WTC11 (cell line): ENCODE data around the gene RPL10A. TPM values are rescaled to one million over a fixed set of nuclear protein-coding genes. Genes with fewer than 3 reads are reported as not detected.

Experiments
- ATAC-seq: fragments of 200-7000 bp; cut with Tn5 transposase; 2 replicates; pipeline ENCODE4 v1.10.0; 2021; ENCODE audit warnings: mild to moderate bottlenecking, moderate library complexity
- CTCF ChIA-PET: fragments of 300-600 bp; sonication (Branson Sonifier 250); formaldehyde crosslinking; loops from one replicate; lab custom pipeline; 2021; ENCODE audit warnings: antibody characterized with exemption; lab: Charles Lee
- POLR2A ChIA-PET: fragments of 350-600 bp; sonication (Branson Sonifier 250); formaldehyde crosslinking; loops from one replicate; lab custom pipeline; 2021; ENCODE audit warnings: antibody characterized with exemption; lab: Charles Lee
- DNase-seq: peaks from one replicate; pipeline ENCODE4 v3.0.0; 2021; ENCODE audit warnings: low spot score
- H3K27ac Mint-ChIP-seq: 2 replicates; pipeline ENCODE4 v1.8.0; 2021; ENCODE audit warnings: mixed read lengths
- H3K27me3 Mint-ChIP-seq: 2 replicates; pipeline ENCODE4 v1.8.0; 2021; ENCODE audit warnings: low read depth, mild to moderate bottlenecking, moderate library complexity, mixed read lengths
- H3K36me3 Mint-ChIP-seq: 2 replicates; pipeline ENCODE4 v1.8.0; 2021; ENCODE audit warnings: mixed read lengths
- H3K4me1 Mint-ChIP-seq: 2 replicates; pipeline ENCODE4 v1.8.0; 2022; ENCODE audit warnings: mixed read lengths
- H3K4me3 Mint-ChIP-seq: 2 replicates; pipeline ENCODE4 v1.8.0; 2021; ENCODE audit warnings: mild to moderate bottlenecking, moderate library complexity, mixed read lengths
- H3K9me3 Mint-ChIP-seq: 2 replicates; pipeline ENCODE4 v1.8.0; 2021; ENCODE audit warnings: mixed read lengths
- ETV6 ChIP-seq: sonication (generic); formaldehyde crosslinking; IDR thresholded peaks from 2 replicates; pipeline ENCODE4 v1.8.1; 2022; ENCODE audit warnings: mild to moderate bottlenecking, missing genetic modification reagents
- KAT7 ChIP-seq: sonication (generic); formaldehyde crosslinking; IDR thresholded peaks from 2 replicates; pipeline ENCODE4 v1.8.1; 2023; ENCODE audit warnings: missing genetic modification reagents, mild to moderate bottlenecking, borderline replicate concordance
- MXD4 ChIP-seq: fragments of 250-450 bp; sonication (Bioruptor Pico); IDR thresholded peaks from 2 replicates; pipeline ENCODE4 v1.8.0; 2021; ENCODE audit warnings: mild to moderate bottlenecking, moderate library complexity, borderline replicate concordance
- NFE2L1 ChIP-seq: sonication (generic); formaldehyde crosslinking; IDR thresholded peaks from 2 replicates; pipeline ENCODE4 v1.8.1; 2023; ENCODE audit warnings: missing genetic modification reagents
- NFYB ChIP-seq: sonication (generic); formaldehyde crosslinking; conservative IDR thresholded peaks from 2 replicates; pipeline ENCODE4 v1.8.0; 2022; ENCODE audit warnings: low read depth, missing genetic modification reagents
- NR3C1 ChIP-seq: sonication (generic); formaldehyde crosslinking; conservative IDR thresholded peaks from 2 replicates; pipeline ENCODE4 v1.8.1; 2023; ENCODE audit warnings: low read depth, mild to moderate bottlenecking, missing genetic modification reagents
- OVOL2 ChIP-seq: fragments of 250-450 bp; sonication (Bioruptor Pico); IDR thresholded peaks from 2 replicates; pipeline ENCODE4 v1.9.0; 2021; ENCODE audit warnings: mild to moderate bottlenecking, borderline replicate concordance
- RORB ChIP-seq: fragments of 250-450 bp; sonication (Bioruptor Pico); IDR thresholded peaks from 2 replicates; pipeline ENCODE4 v1.9.0; 2021; ENCODE audit warnings: mild to moderate bottlenecking
- SP1 ChIP-seq: sonication (generic); formaldehyde crosslinking; conservative IDR thresholded peaks from 2 replicates; pipeline ENCODE4 v1.8.1; 2022; ENCODE audit warnings: missing genetic modification reagents
- TEAD4 ChIP-seq: sonication (generic); formaldehyde crosslinking; IDR thresholded peaks from 2 replicates; pipeline ENCODE4 v1.8.0; 2022; ENCODE audit warnings: mild to moderate bottlenecking, missing genetic modification reagents
- ZNF219 ChIP-seq: sonication (generic); formaldehyde crosslinking; IDR thresholded peaks from 2 replicates; pipeline ENCODE4 v1.8.0; 2023; ENCODE audit warnings: missing genetic modification reagents, mild to moderate bottlenecking, borderline replicate concordance
- ZNF671 ChIP-seq: fragments of 250-450 bp; sonication (Bioruptor Pico); IDR thresholded peaks from 2 replicates; pipeline ENCODE4 v1.8.0; 2021; ENCODE audit warnings: mild to moderate bottlenecking
- total RNA-seq: library from RNA; stranded (reverse); gene quantifications from 3 replicates; pipeline ENCODE4 v1.2.3, GENCODE V29; 2021
- TF ChIP-seq, protein P1 (sequence below): sonication (generic); formaldehyde crosslinking; IDR thresholded peaks from 2 replicates; pipeline ENCODE4 v1.8.0; 2022; ENCODE audit warnings: mild to moderate bottlenecking, missing genetic modification reagents
- TF ChIP-seq, protein P2 (sequence below): sonication (generic); formaldehyde crosslinking; IDR thresholded peaks from 2 replicates; pipeline ENCODE4 v1.8.0; 2022; ENCODE audit warnings: mild to moderate bottlenecking, missing genetic modification reagents
- TF ChIP-seq, protein P3 (sequence below): fragments of 250-450 bp; sonication (Bioruptor Pico); IDR thresholded peaks from 2 replicates; pipeline ENCODE4 v1.9.0; 2021; ENCODE audit warnings: moderate library complexity, mild to moderate bottlenecking, inconsistent platforms, borderline replicate concordance
- TF ChIP-seq, protein P4 (sequence below): sonication (generic); formaldehyde crosslinking; IDR thresholded peaks from 2 replicates; pipeline ENCODE4 v1.8.1; 2023; ENCODE audit warnings: mild to moderate bottlenecking, missing genetic modification reagents
- TF ChIP-seq, protein P5 (sequence below): fragments of 200-600 bp; IDR thresholded peaks from 2 replicates; pipeline ENCODE4 v1.8.0; 2022; ENCODE audit warnings: antibody characterized with exemption
- TF ChIP-seq, protein P6 (sequence below): sonication (generic); formaldehyde crosslinking; IDR thresholded peaks from 2 replicates; pipeline ENCODE4 v1.8.1; 2023; ENCODE audit warnings: mild to moderate bottlenecking, missing genetic modification reagents, moderate library complexity
- TF ChIP-seq, protein P7 (sequence below): sonication (generic); formaldehyde crosslinking; IDR thresholded peaks from 2 replicates; pipeline ENCODE4 v1.8.1; 2022; ENCODE audit warnings: low read depth, mild to moderate bottlenecking, moderate library complexity, missing genetic modification reagents, borderline replicate concordance
- TF ChIP-seq, protein P8 (sequence below): fragments of 250-450 bp; sonication (Bioruptor Pico); IDR thresholded peaks from 2 replicates; pipeline ENCODE4 v1.8.0; 2021; ENCODE audit warnings: mild to moderate bottlenecking

RPL10A gene
- total RNA-seq, 1 experiment from 2014 or later, result 1,829 TPM

DNA sequence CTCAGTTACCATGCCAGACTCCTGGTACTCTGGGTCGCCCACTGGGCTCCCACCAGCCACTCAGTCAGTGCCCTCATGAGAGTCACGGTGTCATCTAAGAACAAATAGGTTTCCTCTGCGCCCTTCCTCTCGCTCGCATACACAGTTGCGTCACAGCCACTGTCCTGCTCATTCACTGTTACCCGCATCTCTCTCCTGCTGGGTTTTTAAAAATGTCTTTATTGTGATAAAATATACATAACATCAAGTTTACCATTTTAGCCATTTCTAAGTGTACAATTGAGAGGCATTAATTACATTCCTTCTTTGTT lies 24.7 kb downstream of the RPL10A start:
- no peaks in the 10 kb centered on the region for H3K36me3 Mint-ChIP-seq

DNA sequence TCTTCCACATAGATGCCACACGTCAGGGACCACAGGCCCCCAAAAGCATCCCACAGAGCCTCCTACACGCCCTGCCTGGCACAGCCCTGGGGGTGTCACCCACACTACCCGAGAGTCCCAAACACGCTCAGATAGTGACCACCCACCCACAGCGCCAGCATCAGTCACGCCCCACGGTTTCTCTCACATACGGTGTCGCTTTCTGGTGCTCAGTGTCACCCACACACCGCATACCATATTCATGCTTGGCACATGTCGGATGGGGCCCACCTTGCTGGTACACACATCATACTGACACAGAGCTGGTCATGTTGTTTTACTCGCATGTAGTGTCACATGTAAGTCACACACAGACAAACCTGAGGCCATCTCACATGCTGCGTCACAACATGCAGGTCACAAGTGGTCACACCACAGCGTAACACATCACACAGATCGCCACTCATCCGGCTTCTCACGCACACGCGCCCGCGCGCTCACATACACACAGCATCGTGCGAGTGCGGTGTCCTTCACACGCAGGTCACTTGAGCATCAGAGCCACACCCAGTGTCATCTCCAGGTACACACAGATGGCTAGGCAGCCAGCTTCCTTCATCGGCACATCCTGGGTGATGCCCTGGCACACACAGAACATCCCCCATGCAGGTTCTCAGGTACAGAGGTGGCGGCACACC lies 25.2 kb downstream of the RPL10A start:
- ChIA-PET POLR2A (no interaction called here), CTCF (no interaction called here)
- peaks cover 66% of the 10 kb centered on the region for H3K4me1 Mint-ChIP-seq
- H3K36me3 Mint-ChIP-seq, result no peaks in the 10 kb centered on the region
- H3K4me3 Mint-ChIP-seq, result peak overlapping the region; percentile 39; the same call in 1 of the 2 replicates
- TF ChIP-seq ZNF671 (CRISPR knock-in tag) (no peak), SP1 (CRISPR knock-in tag) (no peak), RORB (CRISPR knock-in tag) (no peak)
- TF ChIP-seq, protein P1, sequence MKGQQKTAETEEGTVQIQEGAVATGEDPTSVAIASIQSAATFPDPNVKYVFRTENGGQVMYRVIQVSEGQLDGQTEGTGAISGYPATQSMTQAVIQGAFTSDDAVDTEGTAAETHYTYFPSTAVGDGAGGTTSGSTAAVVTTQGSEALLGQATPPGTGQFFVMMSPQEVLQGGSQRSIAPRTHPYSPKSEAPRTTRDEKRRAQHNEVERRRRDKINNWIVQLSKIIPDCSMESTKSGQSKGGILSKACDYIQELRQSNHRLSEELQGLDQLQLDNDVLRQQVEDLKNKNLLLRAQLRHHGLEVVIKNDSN (CRISPR knock-in tag), result no peak
- TF ChIP-seq, protein P2, sequence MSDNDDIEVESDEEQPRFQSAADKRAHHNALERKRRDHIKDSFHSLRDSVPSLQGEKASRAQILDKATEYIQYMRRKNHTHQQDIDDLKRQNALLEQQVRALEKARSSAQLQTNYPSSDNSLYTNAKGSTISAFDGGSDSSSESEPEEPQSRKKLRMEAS (CRISPR knock-in tag), result no peak
- H3K27me3 Mint-ChIP-seq, result peaks cover 11% of the 10 kb centered on the region
- no peak for ATAC-seq
- DNase-seq, result no peak
- H3K9me3 Mint-ChIP-seq, result no peaks in the 10 kb centered on the region
- H3K27ac Mint-ChIP-seq, result peak overlapping the region; percentile 41; the same call in 1 of the 2 replicates

More for the DNA sequence above, 24.7 kb downstream of the RPL10A start:
- H3K4me1 Mint-ChIP-seq, result peaks cover 67% of the 10 kb centered on the region
- no peak for ATAC-seq
- H3K9me3 Mint-ChIP-seq, result no peaks in the 10 kb centered on the region
- peaks cover 10% of the 10 kb centered on the region for H3K27me3 Mint-ChIP-seq
- DNase-seq, result no peak
- ChIA-PET CTCF (interaction anchor here (0.7 to 1.8 kb wide), 4 partner anchors 22 to 151 kb away, joined by 3 to 8 read pairs (median 4); partner anchors contain the start of gene RPL10A), POLR2A (interaction anchor here (4.2 kb wide), 1 partner anchor 21 kb away, joined by 35 read pairs; no protein-coding TSS in a partner anchor)
- no peak for TF ChIP-seq NR3C1 (CRISPR knock-in tag)
- TF ChIP-seq TEAD4 (CRISPR knock-in tag), result no peak
- TF ChIP-seq RORB (CRISPR knock-in tag), result no peak
- TF ChIP-seq, protein P3, sequence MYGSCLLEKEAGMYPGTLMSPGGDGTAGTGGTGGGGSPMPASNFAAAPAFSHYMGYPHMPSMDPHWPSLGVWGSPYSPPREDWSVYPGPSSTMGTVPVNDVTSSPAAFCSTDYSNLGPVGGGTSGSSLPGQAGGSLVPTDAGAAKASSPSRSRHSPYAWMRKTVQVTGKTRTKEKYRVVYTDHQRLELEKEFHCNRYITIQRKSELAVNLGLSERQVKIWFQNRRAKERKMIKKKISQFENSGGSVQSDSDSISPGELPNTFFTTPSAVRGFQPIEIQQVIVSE (CRISPR knock-in tag), result no peak
- TF ChIP-seq, protein P1 (CRISPR knock-in tag), result no peak
- TF ChIP-seq NFE2L1 (CRISPR knock-in tag), result no peak
- TF ChIP-seq OVOL2 (CRISPR knock-in tag), result no peak
- TF ChIP-seq, protein P4, sequence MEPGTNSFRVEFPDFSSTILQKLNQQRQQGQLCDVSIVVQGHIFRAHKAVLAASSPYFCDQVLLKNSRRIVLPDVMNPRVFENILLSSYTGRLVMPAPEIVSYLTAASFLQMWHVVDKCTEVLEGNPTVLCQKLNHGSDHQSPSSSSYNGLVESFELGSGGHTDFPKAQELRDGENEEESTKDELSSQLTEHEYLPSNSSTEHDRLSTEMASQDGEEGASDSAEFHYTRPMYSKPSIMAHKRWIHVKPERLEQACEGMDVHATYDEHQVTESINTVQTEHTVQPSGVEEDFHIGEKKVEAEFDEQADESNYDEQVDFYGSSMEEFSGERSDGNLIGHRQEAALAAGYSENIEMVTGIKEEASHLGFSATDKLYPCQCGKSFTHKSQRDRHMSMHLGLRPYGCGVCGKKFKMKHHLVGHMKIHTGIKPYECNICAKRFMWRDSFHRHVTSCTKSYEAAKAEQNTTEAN, result no peak
- TF ChIP-seq KAT7 (CRISPR knock-in tag), result no peak
- TF ChIP-seq ETV6 (CRISPR knock-in tag), result no peak
- TF ChIP-seq, protein P5, sequence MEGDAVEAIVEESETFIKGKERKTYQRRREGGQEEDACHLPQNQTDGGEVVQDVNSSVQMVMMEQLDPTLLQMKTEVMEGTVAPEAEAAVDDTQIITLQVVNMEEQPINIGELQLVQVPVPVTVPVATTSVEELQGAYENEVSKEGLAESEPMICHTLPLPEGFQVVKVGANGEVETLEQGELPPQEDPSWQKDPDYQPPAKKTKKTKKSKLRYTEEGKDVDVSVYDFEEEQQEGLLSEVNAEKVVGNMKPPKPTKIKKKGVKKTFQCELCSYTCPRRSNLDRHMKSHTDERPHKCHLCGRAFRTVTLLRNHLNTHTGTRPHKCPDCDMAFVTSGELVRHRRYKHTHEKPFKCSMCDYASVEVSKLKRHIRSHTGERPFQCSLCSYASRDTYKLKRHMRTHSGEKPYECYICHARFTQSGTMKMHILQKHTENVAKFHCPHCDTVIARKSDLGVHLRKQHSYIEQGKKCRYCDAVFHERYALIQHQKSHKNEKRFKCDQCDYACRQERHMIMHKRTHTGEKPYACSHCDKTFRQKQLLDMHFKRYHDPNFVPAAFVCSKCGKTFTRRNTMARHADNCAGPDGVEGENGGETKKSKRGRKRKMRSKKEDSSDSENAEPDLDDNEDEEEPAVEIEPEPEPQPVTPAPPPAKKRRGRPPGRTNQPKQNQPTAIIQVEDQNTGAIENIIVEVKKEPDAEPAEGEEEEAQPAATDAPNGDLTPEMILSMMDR, result no peak
- no peak for TF ChIP-seq MXD4 (CRISPR knock-in tag)
- TF ChIP-seq NFYB (CRISPR knock-in tag), result no peak
- TF ChIP-seq, protein P6, sequence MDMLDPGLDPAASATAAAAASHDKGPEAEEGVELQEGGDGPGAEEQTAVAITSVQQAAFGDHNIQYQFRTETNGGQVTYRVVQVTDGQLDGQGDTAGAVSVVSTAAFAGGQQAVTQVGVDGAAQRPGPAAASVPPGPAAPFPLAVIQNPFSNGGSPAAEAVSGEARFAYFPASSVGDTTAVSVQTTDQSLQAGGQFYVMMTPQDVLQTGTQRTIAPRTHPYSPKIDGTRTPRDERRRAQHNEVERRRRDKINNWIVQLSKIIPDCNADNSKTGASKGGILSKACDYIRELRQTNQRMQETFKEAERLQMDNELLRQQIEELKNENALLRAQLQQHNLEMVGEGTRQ (CRISPR knock-in tag), result no peak
- TF ChIP-seq, protein P7, sequence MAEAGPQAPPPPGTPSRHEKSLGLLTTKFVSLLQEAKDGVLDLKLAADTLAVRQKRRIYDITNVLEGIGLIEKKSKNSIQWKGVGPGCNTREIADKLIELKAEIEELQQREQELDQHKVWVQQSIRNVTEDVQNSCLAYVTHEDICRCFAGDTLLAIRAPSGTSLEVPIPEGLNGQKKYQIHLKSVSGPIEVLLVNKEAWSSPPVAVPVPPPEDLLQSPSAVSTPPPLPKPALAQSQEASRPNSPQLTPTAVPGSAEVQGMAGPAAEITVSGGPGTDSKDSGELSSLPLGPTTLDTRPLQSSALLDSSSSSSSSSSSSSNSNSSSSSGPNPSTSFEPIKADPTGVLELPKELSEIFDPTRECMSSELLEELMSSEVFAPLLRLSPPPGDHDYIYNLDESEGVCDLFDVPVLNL (CRISPR knock-in tag), result no peak
- TF ChIP-seq, protein P8, sequence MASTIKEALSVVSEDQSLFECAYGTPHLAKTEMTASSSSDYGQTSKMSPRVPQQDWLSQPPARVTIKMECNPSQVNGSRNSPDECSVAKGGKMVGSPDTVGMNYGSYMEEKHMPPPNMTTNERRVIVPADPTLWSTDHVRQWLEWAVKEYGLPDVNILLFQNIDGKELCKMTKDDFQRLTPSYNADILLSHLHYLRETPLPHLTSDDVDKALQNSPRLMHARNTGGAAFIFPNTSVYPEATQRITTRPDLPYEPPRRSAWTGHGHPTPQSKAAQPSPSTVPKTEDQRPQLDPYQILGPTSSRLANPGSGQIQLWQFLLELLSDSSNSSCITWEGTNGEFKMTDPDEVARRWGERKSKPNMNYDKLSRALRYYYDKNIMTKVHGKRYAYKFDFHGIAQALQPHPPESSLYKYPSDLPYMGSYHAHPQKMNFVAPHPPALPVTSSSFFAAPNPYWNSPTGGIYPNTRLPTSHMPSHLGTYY (CRISPR knock-in tag), result no peak
- TF ChIP-seq ZNF219 (CRISPR knock-in tag), result no peak
- H3K27ac Mint-ChIP-seq, result no peak overlapping the region
- H3K4me3 Mint-ChIP-seq, result peak overlapping the region; percentile 49
